ENCODE measurements around the gene RSRC1.

RSRC1 gene

DNA sequence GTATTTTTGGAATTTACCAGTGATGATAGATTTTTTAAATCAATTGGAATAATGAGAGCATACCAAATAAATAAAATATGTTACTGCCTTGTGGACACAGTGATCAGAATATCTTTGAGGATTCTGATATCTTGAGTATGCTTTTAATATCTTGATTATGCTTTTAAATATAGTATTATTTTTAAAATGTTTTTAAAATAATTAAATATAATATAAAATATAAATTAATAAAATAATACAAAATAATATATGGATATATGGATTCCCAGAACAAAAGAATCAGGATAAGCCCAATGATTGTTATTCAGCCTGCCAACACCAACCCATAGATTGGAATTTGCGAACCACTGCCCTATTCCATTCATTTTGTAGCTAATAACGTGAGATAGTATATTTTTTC, 369.2 kb downstream of the RSRC1 start:
- Histone ChIP-seq H3K79me2 (ENCODE audit: insufficient read depth, low read depth) (no peaks in the 10 kb centered on the region), H3K4me1 (ENCODE audit: low read depth, poor library complexity, severe bottlenecking) (no peaks in the 10 kb centered on the region), H3K27ac (no peak overlapping the region), H3K27me3 (ENCODE audit: insufficient read depth, low read depth) (no peaks in the 10 kb centered on the region), H4K20me1 (ENCODE audit: insufficient read depth) (no peaks in the 10 kb centered on the region), H3K9ac (no peak overlapping the region), H3K4me2 (no peak overlapping the region), H2AFZ (ENCODE audit: low read depth) (no peak overlapping the region), H3K4me3 (IDR thresholded peaks at IDR 0.05; ENCODE audit: insufficient read depth, low read depth, low read length) (no peak overlapping the region), H3K36me3 (ENCODE audit: insufficient read depth) (no peaks in the 10 kb centered on the region)
- TF ChIP-seq, protein P1, sequence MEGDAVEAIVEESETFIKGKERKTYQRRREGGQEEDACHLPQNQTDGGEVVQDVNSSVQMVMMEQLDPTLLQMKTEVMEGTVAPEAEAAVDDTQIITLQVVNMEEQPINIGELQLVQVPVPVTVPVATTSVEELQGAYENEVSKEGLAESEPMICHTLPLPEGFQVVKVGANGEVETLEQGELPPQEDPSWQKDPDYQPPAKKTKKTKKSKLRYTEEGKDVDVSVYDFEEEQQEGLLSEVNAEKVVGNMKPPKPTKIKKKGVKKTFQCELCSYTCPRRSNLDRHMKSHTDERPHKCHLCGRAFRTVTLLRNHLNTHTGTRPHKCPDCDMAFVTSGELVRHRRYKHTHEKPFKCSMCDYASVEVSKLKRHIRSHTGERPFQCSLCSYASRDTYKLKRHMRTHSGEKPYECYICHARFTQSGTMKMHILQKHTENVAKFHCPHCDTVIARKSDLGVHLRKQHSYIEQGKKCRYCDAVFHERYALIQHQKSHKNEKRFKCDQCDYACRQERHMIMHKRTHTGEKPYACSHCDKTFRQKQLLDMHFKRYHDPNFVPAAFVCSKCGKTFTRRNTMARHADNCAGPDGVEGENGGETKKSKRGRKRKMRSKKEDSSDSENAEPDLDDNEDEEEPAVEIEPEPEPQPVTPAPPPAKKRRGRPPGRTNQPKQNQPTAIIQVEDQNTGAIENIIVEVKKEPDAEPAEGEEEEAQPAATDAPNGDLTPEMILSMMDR (conservative IDR thresholded peaks at IDR 0.05; ENCODE audit: low read depth, low read length) = no peak

DNA sequence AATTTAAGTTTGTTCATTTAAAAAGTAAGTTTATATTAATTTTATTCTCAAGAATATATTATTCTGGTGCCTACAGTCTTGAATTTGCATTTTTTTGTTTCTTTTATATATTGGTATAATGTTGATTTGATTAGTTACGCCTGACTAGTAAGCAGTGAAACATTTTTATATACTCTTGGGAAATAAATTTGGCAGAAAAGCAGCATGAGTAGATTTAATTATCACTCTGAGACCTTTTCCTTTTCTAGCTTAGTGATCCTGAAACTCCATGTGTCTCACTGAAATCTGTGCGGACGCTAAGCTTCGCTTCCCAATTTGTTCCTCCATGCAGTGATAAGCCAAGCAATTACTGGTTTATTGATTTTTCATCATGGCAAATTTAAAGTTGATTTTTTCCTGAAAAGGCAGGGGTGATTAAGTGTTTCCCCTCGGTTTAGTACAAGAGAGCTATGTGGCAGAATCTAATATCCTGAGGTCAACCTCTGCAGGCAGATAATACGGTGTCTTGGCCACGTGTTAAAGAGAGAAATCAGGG, 373.9 kb downstream of the RSRC1 start:
- TF ChIP-seq, protein P1 (conservative IDR thresholded peaks at IDR 0.05; ENCODE audit: low read depth, low read length) = no peak
- Histone ChIP-seq H3K9ac (no peak overlapping the region), H4K20me1 (ENCODE audit: insufficient read depth) (no peaks in the 10 kb centered on the region)

DNA sequence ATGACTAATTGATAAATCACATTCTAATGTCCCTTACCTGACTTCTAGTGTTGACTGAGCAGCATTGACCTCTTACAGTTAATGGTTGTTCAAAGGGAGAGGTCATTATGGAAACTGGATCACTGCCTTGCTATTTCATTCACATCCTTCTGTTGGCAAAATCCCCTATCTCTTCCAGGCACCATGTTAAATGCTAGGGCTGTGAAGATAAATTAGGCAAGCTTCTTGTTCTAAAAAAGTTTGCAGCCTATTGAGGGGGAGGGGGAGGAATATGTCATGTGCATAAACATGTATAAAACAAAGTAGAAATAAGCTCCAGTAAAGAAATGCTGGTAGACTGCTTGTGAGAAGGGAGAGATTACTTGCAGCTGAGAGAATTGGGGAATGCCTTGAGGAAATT, 376.3 kb downstream of the RSRC1 start:
- Histone ChIP-seq H3K4me2 (no peak overlapping the region), H3K27ac (no peak overlapping the region), H3K4me1 (ENCODE audit: low read depth, poor library complexity, severe bottlenecking) (no peaks in the 10 kb centered on the region), H3K79me2 (ENCODE audit: insufficient read depth, low read depth) (no peaks in the 10 kb centered on the region), H3K36me3 (ENCODE audit: insufficient read depth) (no peaks in the 10 kb centered on the region), H2AFZ (ENCODE audit: low read depth) (no peak overlapping the region), H4K20me1 (ENCODE audit: insufficient read depth) (no peaks in the 10 kb centered on the region), H3K27me3 (ENCODE audit: insufficient read depth, low read depth) (no peaks in the 10 kb centered on the region), H3K4me3 (IDR thresholded peaks at IDR 0.05; ENCODE audit: insufficient read depth, low read depth, low read length) (no peak overlapping the region), H3K9ac (no peak overlapping the region)
- TF ChIP-seq, protein P1 (conservative IDR thresholded peaks at IDR 0.05; ENCODE audit: low read depth, low read length) = no peak

More for the DNA sequence above, 373.9 kb downstream of the RSRC1 start:
- Histone ChIP-seq H3K4me1 (ENCODE audit: low read depth, poor library complexity, severe bottlenecking) (no peaks in the 10 kb centered on the region), H3K4me2 (no peak overlapping the region), H3K36me3 (ENCODE audit: insufficient read depth) (no peaks in the 10 kb centered on the region), H3K27me3 (ENCODE audit: insufficient read depth, low read depth) (no peaks in the 10 kb centered on the region), H3K27ac (no peak overlapping the region), H3K79me2 (ENCODE audit: insufficient read depth, low read depth) (no peaks in the 10 kb centered on the region), H2AFZ (ENCODE audit: low read depth) (no peak overlapping the region), H3K4me3 (IDR thresholded peaks at IDR 0.05; ENCODE audit: insufficient read depth, low read depth, low read length) (no peak overlapping the region)

DNA sequence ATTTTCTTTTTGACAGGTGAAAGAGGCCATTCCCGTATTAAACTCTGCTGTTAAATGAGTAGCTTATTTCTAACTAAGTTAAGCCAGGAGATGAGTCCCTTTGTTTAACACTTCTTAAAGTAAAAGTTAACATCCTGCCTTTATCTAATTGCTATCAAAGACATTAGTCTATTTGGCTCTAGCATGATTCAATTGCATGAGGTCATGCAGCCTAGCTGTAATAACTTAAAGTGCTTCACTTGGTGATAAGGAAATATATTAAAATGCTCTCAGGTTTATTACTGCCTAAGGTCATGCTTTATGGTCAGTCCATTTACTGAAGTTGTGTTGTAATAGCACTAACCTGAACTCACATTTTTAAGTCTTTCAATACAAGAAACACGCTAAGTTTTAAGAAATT, 378.8 kb downstream of the RSRC1 start:
- H3K4me1 ChIP-seq (ENCODE audit: low read depth, poor library complexity, severe bottlenecking) = no peaks in the 10 kb centered on the region
- TF ChIP-seq, protein P1 (conservative IDR thresholded peaks at IDR 0.05; ENCODE audit: low read depth, low read length) = no peak
- no peaks in the 10 kb centered on the region for H3K79me2 ChIP-seq (ENCODE audit: insufficient read depth, low read depth)
- no peaks in the 10 kb centered on the region for H4K20me1 ChIP-seq (ENCODE audit: insufficient read depth)
- no peak overlapping the region for H3K9ac ChIP-seq
- H3K36me3 ChIP-seq (ENCODE audit: insufficient read depth) = no peaks in the 10 kb centered on the region
- no peak overlapping the region for H3K4me2 ChIP-seq
- no peak overlapping the region for H3K4me3 ChIP-seq (IDR thresholded peaks at IDR 0.05; ENCODE audit: insufficient read depth, low read depth, low read length)
- no peak overlapping the region for H2AFZ ChIP-seq (ENCODE audit: low read depth)
- no peaks in the 10 kb centered on the region for H3K27me3 ChIP-seq (ENCODE audit: insufficient read depth, low read depth)
- H3K27ac ChIP-seq = no peak overlapping the region

All from KMS-11 (cell line).